Measurements from ENCODE around the gene NEK1.

The NEK1 gene

DNA sequence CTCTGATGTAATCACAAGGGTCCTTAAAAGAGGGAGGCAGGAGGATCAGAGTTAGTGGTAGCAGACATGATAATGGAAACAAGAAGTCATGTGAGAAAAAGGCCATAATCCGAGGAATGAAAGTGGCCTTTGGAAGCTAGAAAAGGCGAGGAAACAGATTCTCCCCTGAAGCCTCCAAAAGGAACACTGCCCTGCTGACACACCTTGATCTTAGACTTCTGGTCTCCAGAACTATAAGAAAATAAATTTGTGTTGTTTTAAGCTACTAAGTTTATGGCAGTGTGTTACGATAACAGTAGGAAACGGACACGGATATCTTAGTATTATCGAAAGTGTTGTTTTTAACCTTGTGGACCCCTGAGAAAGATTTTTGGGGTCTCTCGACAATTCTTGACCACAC lies 32.4 kb upstream of the NEK1 start:
- no peak for DNase-seq (ENCODE audit: low spot score)
- TF ChIP-seq, protein P1, sequence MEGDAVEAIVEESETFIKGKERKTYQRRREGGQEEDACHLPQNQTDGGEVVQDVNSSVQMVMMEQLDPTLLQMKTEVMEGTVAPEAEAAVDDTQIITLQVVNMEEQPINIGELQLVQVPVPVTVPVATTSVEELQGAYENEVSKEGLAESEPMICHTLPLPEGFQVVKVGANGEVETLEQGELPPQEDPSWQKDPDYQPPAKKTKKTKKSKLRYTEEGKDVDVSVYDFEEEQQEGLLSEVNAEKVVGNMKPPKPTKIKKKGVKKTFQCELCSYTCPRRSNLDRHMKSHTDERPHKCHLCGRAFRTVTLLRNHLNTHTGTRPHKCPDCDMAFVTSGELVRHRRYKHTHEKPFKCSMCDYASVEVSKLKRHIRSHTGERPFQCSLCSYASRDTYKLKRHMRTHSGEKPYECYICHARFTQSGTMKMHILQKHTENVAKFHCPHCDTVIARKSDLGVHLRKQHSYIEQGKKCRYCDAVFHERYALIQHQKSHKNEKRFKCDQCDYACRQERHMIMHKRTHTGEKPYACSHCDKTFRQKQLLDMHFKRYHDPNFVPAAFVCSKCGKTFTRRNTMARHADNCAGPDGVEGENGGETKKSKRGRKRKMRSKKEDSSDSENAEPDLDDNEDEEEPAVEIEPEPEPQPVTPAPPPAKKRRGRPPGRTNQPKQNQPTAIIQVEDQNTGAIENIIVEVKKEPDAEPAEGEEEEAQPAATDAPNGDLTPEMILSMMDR (IDR thresholded peaks at IDR 0.05; ENCODE audit: extremely low read depth, missing control alignments), result no peak

DNA sequence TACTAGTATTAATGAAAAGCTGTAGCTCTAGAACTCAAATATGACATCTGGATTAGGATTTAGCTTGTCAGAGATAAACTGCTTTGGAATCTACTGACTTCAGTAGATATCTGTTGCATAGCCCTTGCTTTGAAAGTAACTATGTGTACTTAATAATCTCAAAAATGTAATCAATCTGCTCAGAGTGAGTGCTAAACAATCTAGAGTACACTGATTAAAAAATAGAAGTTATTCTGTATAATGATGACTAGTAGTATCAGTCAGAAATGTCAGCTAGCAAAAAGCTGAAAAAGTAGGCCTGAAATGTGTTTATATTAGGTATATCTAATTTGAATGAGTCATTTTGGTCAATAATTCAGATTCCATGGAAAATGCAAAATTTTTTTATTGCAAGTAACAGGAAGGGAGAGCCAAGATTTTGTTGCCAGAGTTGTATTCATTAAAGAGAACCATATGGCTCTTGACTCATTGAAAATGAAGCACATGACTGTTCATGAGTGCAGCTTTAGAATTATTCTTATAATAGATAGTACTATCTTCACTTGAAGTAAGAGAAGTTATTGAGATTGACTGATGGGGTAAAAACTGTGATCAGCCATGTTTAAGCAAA lies 28.0 kb upstream of the NEK1 start:
- no peak for DNase-seq (ENCODE audit: low spot score)

DNA sequence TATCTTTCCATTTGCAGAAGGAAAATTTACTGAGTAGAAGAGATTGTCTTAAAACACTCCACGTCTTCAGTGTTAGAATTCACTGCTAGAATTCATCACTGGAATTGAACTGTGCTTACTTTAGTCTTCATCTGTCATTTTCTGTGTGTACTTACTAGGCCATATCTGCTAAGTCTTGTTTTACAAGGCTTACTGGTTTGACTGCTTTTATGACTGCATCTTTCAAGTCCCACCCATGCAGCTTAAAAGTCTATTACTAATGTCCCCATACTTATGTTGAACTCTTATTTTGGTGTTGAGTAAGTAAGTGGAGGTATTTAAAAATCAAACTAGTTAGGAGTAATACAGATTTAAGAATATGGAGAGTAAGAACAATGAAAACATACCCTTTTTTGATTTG lies 22.6 kb upstream of the NEK1 start:
- DNase-seq (ENCODE audit: low spot score), result no peak
- TF ChIP-seq, protein P1 (IDR thresholded peaks at IDR 0.05; ENCODE audit: extremely low read depth, missing control alignments), result no peak

More for the DNA sequence above, 28.0 kb upstream of the NEK1 start:
- TF ChIP-seq, protein P1 (IDR thresholded peaks at IDR 0.05; ENCODE audit: extremely low read depth, missing control alignments), result no peak

DNA sequence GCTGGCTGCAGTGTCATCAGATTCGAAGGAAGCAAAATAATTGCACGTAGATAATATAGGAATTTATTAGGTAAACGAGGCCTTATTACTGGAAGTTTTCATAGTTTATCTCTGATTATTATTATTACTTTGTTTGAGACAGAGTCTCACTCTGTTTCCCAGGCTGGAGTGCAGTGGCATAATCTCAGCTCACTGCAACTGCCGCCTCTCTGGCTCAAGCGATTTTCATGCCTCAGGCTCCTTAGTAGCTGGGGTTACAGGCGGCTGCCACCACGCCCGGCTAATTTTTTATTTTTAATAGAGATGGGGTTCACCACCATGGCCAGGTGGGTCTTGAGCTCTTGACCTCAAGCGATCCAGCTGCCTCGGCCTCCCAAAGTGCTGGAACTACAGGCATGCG lies 20.5 kb upstream of the NEK1 start:
- DNase-seq (ENCODE audit: low spot score), result no peak
- TF ChIP-seq, protein P1 (IDR thresholded peaks at IDR 0.05; ENCODE audit: extremely low read depth, missing control alignments), result no peak

DNA sequence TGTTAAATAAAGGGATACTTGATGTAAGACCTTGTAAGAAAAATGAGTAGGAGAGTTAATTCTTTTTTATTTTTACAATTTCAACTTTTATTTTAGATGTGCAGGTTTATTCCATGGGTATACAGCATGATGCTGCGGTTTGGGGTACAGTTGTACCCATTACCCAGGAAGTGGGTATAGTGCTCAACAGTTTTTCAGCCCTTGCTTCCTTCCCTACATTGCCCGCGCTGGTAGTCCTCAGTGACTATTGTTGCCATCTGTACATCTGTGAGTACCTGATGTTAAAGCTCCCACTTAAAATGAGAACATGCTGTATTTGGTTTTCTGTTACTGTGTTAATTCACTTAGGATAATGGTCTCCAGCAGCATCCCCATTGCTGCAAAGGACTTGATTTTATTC lies 17.7 kb upstream of the NEK1 start:
- no peak for DNase-seq (ENCODE audit: low spot score)
- TF ChIP-seq, protein P1 (IDR thresholded peaks at IDR 0.05; ENCODE audit: extremely low read depth, missing control alignments), result no peak

DNA sequence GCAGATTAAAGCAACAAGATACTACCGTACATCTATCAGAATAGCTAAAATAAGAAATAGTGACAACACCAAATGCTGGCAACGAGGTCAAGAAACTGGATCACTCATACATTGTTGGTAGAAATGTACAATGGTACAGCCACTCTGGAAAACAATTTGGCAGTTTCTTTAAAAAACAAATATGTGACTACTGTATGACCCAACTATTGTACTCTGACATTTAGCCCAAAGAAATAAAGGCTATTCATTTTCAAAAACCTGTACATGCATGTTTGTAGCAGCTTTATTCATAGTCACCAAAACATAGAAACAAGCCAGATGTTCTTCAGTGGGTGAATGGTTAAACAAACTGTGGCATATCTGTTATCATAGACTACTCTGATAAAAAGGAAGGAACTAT lies 16.2 kb upstream of the NEK1 start:
- no peak for DNase-seq (ENCODE audit: low spot score)
- TF ChIP-seq, protein P1 (IDR thresholded peaks at IDR 0.05; ENCODE audit: extremely low read depth, missing control alignments), result no peak

DNA sequence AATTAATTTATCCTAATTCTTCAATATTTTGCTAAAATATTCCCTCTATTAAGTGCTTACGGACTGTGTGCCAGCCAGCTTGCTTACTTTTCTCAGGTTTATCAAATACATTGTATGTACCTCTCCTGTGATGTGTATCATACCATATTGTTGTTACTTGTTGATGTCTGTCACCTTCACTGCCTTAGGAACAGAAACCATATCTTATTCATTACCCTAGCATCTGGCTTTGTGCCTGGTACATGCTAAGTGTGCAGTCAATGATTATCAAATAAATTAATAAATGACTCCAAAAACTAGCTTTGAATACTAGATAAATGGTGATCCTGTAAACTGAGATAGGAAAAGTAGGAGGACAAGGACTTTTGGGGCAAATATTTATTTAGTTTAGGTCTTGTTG lies 14.9 kb upstream of the NEK1 start:
- DNase-seq (ENCODE audit: low spot score), result no peak

More for the DNA sequence above, 14.9 kb upstream of the NEK1 start:
- TF ChIP-seq, protein P1 (IDR thresholded peaks at IDR 0.05; ENCODE audit: extremely low read depth, missing control alignments), result no peak
